ENCODE data around the gene ACOX3. TPM values are rescaled to one million over a fixed set of nuclear protein-coding genes. Genes with fewer than 3 reads are reported as not detected.

The ACOX3 gene
- total and polyA plus RNA-seq, 4 donors = 11.4 to 24.6 (median 13.6) TPM

DNA sequence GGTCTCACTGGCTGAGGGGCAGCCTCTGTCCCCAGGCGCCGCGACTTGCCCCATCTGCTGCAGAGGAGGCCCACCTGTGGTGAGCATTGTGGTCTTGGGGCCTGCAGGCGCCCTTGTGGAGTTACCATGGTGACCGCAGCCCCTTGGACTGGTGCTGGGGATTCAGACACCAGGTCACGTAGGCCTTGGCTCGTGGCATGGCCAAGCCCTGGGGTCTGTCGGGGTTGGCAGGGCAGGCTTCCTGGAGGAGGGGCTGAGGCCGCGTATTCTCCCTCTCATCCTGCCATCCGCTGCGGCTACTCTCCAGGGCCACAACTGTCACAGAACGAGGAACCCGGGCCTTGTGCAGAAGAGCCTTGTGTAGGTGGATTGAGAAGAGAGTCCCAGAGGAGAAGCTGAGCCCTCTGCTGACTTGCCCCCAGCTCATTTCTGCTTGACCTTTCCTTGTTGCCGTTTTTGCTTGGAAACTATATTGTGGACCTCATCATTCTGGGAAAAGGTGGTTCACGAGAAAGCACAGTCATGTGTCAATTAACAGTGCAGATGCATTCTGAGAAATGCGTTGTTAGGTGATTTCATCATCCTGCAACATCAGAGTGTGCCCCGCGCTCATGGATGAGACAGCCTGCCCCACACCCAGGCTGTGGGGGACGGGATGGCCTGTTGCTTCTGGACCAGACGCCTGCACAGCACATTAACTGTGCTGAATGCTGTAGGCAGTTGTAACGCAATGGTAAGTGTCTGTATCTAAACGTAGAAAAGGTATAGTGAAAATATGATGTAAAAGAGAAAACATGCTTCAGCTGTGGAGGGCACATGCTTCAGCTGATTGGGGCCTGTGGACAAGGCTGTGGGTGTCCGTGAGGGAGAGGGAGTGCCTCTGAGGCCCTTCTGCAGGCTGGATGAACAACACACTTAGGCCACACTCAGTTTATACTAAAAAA lies 38.5 kb upstream of the ACOX3 start (continued):
- TF ChIP-seq, protein P1, sequence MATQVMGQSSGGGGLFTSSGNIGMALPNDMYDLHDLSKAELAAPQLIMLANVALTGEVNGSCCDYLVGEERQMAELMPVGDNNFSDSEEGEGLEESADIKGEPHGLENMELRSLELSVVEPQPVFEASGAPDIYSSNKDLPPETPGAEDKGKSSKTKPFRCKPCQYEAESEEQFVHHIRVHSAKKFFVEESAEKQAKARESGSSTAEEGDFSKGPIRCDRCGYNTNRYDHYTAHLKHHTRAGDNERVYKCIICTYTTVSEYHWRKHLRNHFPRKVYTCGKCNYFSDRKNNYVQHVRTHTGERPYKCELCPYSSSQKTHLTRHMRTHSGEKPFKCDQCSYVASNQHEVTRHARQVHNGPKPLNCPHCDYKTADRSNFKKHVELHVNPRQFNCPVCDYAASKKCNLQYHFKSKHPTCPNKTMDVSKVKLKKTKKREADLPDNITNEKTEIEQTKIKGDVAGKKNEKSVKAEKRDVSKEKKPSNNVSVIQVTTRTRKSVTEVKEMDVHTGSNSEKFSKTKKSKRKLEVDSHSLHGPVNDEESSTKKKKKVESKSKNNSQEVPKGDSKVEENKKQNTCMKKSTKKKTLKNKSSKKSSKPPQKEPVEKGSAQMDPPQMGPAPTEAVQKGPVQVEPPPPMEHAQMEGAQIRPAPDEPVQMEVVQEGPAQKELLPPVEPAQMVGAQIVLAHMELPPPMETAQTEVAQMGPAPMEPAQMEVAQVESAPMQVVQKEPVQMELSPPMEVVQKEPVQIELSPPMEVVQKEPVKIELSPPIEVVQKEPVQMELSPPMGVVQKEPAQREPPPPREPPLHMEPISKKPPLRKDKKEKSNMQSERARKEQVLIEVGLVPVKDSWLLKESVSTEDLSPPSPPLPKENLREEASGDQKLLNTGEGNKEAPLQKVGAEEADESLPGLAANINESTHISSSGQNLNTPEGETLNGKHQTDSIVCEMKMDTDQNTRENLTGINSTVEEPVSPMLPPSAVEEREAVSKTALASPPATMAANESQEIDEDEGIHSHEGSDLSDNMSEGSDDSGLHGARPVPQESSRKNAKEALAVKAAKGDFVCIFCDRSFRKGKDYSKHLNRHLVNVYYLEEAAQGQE (IDR thresholded peaks at IDR 0.05) = no peak
- no peak for TF ChIP-seq RAD21 (IDR thresholded peaks at IDR 0.05)
- no peak for TF ChIP-seq HNF4A (conservative IDR thresholded peaks at IDR 0.05)
- TF ChIP-seq HNF4G (IDR thresholded peaks at IDR 0.05) = no peak
- no peak for TF ChIP-seq JUND (IDR thresholded peaks at IDR 0.05)
- TF ChIP-seq NR2F2 (IDR thresholded peaks at IDR 0.05) = no peak
- no peak for TF ChIP-seq YY1 (IDR thresholded peaks at IDR 0.05)
- TF ChIP-seq FOXA2 (IDR thresholded peaks at IDR 0.05) = no peak
- no peak for TF ChIP-seq GABPA (IDR thresholded peaks at IDR 0.05 in 1 of 2, conservative IDR thresholded peaks at IDR 0.05 in 1 of 2)
- TF ChIP-seq, protein P2, sequence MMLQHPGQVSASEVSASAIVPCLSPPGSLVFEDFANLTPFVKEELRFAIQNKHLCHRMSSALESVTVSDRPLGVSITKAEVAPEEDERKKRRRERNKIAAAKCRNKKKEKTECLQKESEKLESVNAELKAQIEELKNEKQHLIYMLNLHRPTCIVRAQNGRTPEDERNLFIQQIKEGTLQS (IDR thresholded peaks at IDR 0.05) = no peak
- no peak for TF ChIP-seq TAF1 (conservative IDR thresholded peaks at IDR 0.05)
- no peak for TF ChIP-seq SP1 (IDR thresholded peaks at IDR 0.05)
- no peak for TF ChIP-seq RXRA (IDR thresholded peaks at IDR 0.05)

DNA sequence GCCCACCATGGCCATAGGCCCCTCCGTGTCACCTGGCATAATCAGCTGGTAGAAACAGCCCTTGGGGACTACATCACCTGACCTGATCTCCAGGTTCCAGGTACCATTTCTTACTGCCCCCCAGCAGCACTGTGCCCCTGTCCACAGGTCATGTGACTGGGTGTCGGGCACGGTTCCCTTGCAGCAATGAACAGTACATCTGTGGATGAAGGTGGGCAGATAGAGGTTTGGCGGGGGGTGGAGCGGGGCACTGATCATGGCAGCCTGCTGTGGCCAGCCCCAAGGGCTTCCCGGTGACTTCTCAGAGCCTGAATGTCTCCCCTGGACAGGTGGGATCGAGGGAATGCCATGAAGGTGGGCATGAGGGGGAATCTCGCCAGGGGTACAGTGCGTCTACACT lies 37.8 kb upstream of the ACOX3 start:
- no peak overlapping the region for H3K27ac ChIP-seq (ENCODE audit: low read depth in 1 of 2, low read length in 2 of 2)
- no peak for DNase-seq (ENCODE audit: low spot score)
- no peak overlapping the region for H3K4me3 ChIP-seq (ENCODE audit: low read depth in 1 of 3, low read length in 3 of 3)
- H3K9ac ChIP-seq (ENCODE audit: low read depth in 1 of 2, low read length in 2 of 2) = no peak overlapping the region
- H3K27me3 ChIP-seq (ENCODE audit: control insufficient read depth in 4 of 4, insufficient read depth in 4 of 4, low read length in 3 of 4) = no peaks in the 10 kb centered on the region
- TF ChIP-seq GABPA (IDR thresholded peaks at IDR 0.05 in 1 of 2, conservative IDR thresholded peaks at IDR 0.05 in 1 of 2) (no peak), RAD21 (IDR thresholded peaks at IDR 0.05) (no peak), RXRA (IDR thresholded peaks at IDR 0.05) (no peak), HNF4G (IDR thresholded peaks at IDR 0.05) (no peak), NR2F2 (IDR thresholded peaks at IDR 0.05) (no peak), YY1 (IDR thresholded peaks at IDR 0.05) (no peak), TAF1 (conservative IDR thresholded peaks at IDR 0.05) (no peak), FOXA2 (IDR thresholded peaks at IDR 0.05) (no peak)
- TF ChIP-seq, protein P3, sequence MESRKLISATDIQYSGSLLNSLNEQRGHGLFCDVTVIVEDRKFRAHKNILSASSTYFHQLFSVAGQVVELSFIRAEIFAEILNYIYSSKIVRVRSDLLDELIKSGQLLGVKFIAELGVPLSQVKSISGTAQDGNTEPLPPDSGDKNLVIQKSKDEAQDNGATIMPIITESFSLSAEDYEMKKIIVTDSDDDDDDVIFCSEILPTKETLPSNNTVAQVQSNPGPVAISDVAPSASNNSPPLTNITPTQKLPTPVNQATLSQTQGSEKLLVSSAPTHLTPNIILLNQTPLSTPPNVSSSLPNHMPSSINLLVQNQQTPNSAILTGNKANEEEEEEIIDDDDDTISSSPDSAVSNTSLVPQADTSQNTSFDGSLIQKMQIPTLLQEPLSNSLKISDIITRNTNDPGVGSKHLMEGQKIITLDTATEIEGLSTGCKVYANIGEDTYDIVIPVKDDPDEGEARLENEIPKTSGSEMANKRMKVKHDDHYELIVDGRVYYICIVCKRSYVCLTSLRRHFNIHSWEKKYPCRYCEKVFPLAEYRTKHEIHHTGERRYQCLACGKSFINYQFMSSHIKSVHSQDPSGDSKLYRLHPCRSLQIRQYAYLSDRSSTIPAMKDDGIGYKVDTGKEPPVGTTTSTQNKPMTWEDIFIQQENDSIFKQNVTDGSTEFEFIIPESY (IDR thresholded peaks at IDR 0.05) = no peak
- TF ChIP-seq, protein P4, sequence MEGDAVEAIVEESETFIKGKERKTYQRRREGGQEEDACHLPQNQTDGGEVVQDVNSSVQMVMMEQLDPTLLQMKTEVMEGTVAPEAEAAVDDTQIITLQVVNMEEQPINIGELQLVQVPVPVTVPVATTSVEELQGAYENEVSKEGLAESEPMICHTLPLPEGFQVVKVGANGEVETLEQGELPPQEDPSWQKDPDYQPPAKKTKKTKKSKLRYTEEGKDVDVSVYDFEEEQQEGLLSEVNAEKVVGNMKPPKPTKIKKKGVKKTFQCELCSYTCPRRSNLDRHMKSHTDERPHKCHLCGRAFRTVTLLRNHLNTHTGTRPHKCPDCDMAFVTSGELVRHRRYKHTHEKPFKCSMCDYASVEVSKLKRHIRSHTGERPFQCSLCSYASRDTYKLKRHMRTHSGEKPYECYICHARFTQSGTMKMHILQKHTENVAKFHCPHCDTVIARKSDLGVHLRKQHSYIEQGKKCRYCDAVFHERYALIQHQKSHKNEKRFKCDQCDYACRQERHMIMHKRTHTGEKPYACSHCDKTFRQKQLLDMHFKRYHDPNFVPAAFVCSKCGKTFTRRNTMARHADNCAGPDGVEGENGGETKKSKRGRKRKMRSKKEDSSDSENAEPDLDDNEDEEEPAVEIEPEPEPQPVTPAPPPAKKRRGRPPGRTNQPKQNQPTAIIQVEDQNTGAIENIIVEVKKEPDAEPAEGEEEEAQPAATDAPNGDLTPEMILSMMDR (IDR thresholded peaks at IDR 0.05; ENCODE audit: low read depth, low read length, missing input control) = no peak
- TF ChIP-seq, protein P2 (IDR thresholded peaks at IDR 0.05) = no peak
- no peaks in the 10 kb centered on the region for H3K9me3 ChIP-seq (ENCODE audit: control insufficient read depth in 4 of 4, low read length in 3 of 4)
- WGBS = 96% methylated on average over 9 of the region's 9 CpGs
- peaks cover 0 to 15% (median 6%) of the 10 kb centered on the region in 4 donors for H3K36me3 ChIP-seq (ENCODE audit: control insufficient read depth in 4 of 4, insufficient read depth in 3 of 4, low read depth in 1 of 4, low read length in 3 of 4)
- no peaks in the 10 kb centered on the region for H3K4me1 ChIP-seq (ENCODE audit: control insufficient read depth in 4 of 4, insufficient read depth in 4 of 4, low read length in 3 of 4)

All from liver (tissue), 9 donors.